Measurements from ENCODE around the gene POLA1. TPM values are rescaled to one million over a fixed set of nuclear protein-coding genes. Genes with fewer than 3 reads are reported as not detected.

POLA1 gene
- total RNA-seq, 1 donor from 2014 or later, result 6.0 TPM

DNA sequence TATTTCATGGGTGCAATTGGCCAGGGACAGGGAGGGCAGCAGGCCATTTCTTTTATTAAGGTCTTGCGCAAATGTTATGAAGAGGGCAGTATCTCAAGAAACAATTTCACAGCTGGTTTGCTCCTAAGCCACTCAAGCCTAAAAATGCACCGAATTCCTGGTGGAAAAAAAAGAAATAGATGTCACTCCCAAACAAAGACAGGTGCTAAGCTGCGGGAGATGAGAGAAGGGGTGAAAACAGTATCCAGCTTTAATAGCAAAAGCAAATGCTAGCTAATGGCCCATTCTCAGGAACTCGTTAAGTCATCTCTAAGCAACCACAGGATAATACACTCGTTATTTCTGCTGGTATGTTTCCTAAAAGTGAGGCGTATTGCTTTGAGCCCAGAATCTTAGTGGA is 205.7 kb downstream of the POLA1 start:
- Histone ChIP-seq H3K9me3 (no peaks in the 10 kb centered on the region), H3K36me3 (no peaks in the 10 kb centered on the region), H3K4me3 (no peak overlapping the region), H3K27me3 (no peaks in the 10 kb centered on the region), H3K4me1 (no peaks in the 10 kb centered on the region), H3K27ac (no peak overlapping the region)
- TF ChIP-seq, protein P1, sequence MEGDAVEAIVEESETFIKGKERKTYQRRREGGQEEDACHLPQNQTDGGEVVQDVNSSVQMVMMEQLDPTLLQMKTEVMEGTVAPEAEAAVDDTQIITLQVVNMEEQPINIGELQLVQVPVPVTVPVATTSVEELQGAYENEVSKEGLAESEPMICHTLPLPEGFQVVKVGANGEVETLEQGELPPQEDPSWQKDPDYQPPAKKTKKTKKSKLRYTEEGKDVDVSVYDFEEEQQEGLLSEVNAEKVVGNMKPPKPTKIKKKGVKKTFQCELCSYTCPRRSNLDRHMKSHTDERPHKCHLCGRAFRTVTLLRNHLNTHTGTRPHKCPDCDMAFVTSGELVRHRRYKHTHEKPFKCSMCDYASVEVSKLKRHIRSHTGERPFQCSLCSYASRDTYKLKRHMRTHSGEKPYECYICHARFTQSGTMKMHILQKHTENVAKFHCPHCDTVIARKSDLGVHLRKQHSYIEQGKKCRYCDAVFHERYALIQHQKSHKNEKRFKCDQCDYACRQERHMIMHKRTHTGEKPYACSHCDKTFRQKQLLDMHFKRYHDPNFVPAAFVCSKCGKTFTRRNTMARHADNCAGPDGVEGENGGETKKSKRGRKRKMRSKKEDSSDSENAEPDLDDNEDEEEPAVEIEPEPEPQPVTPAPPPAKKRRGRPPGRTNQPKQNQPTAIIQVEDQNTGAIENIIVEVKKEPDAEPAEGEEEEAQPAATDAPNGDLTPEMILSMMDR (IDR thresholded peaks at IDR 0.05), result no peak
- no peak for DNase-seq (ENCODE audit: low spot score in 2 of 2)
- intact Hi-C loops (cut with DNase I), result no loop called here

DNA sequence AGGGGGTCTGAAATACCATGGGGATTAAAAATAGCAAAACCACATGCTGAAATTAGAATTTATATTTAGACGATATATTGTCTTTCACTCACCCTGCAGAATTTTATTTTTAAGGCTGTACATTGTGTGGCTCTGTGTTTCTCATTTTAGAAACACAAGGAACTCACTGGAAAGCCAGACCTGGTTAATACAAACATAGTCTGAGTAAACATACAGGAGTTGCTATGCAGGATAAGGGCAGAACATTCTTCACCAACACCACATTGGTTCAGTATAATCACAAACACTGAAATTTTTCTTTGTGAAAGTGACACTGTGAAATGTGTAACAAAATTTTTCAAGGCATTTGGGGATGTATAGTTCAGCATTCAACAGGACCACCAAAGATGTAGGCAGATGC is 206.5 kb downstream of the POLA1 start:
- no peaks in the 10 kb centered on the region for H3K9me3 ChIP-seq
- no peak overlapping the region for H3K4me3 ChIP-seq
- TF ChIP-seq, protein P1 (IDR thresholded peaks at IDR 0.05), result no peak
- H3K27ac ChIP-seq, result no peak overlapping the region
- DNase-seq (ENCODE audit: low spot score in 2 of 2), result no peak
- H3K4me1 ChIP-seq, result no peaks in the 10 kb centered on the region
- H3K27me3 ChIP-seq, result no peaks in the 10 kb centered on the region
- intact Hi-C loops (cut with DNase I), result no loop called here
- no peaks in the 10 kb centered on the region for H3K36me3 ChIP-seq

- no peaks in the 10 kb centered on the region for H3K27me3 ChIP-seq
- no peak overlapping the region for H3K4me3 ChIP-seq
- no peaks in the 10 kb centered on the region for H3K4me1 ChIP-seq
- H3K27ac ChIP-seq, result no peak overlapping the region
- TF ChIP-seq, protein P1 (IDR thresholded peaks at IDR 0.05), result no peak
- no peaks in the 10 kb centered on the region for H3K36me3 ChIP-seq
- no peaks in the 10 kb centered on the region for H3K9me3 ChIP-seq
- intact Hi-C loops (cut with DNase I), result no loop called here
- DNase-seq (ENCODE audit: low spot score in 2 of 2), result no peak
These were observed 209.1 kb downstream of the POLA1 start for GRCh38 chrX:24902806-24903205.

- no peaks in the 10 kb centered on the region for H3K27me3 ChIP-seq
- no peak overlapping the region for H3K4me3 ChIP-seq
- no peaks in the 10 kb centered on the region for H3K4me1 ChIP-seq
- DNase-seq (ENCODE audit: low spot score in 2 of 2), result no peak
- TF ChIP-seq, protein P1 (IDR thresholded peaks at IDR 0.05), result no peak
- H3K36me3 ChIP-seq, result no peaks in the 10 kb centered on the region
- no peak overlapping the region for H3K27ac ChIP-seq
- H3K9me3 ChIP-seq, result no peaks in the 10 kb centered on the region
- intact Hi-C loops (cut with DNase I), result no loop called here
These were observed 225.0 kb downstream of the POLA1 start for GRCh38 chrX:24918715-24919114.

DNA sequence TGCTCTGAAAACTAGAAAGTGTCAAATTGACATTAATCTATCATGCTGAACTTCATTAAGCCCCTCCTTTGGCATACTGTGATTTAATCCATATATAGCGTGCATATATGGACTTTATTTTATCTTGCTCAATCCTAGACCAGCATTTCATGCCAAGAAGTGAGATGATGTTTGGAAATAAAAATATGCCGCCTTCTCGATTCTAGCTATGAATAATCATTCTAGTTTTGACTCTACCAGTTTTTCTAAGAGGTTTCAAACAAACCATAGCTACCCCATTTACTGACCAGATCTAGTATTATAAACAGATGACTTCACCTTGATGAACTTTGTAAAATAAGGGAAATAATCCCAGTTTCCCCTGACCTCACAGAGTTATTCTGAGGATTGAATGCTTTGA is 227.1 kb downstream of the POLA1 start:
- TF ChIP-seq, protein P1 (IDR thresholded peaks at IDR 0.05), result no peak

GRCh38 chrX:24925430-24925829 is 231.7 kb downstream of the POLA1 start:
- Histone ChIP-seq H3K36me3 (no peaks in the 10 kb centered on the region), H3K27ac (no peak overlapping the region), H3K4me1 (no peaks in the 10 kb centered on the region), H3K4me3 (no peak overlapping the region), H3K9me3 (no peaks in the 10 kb centered on the region), H3K27me3 (no peaks in the 10 kb centered on the region)
- intact Hi-C loops (cut with DNase I), result no loop called here
- TF ChIP-seq, protein P1 (IDR thresholded peaks at IDR 0.05), result no peak
- DNase-seq (ENCODE audit: low spot score in 2 of 2), result no peak

More for the DNA sequence above, 227.1 kb downstream of the POLA1 start:
- Histone ChIP-seq H3K27me3 (no peaks in the 10 kb centered on the region), H3K4me1 (no peaks in the 10 kb centered on the region), H3K9me3 (no peaks in the 10 kb centered on the region), H3K4me3 (no peak overlapping the region), H3K36me3 (no peaks in the 10 kb centered on the region), H3K27ac (no peak overlapping the region)
- intact Hi-C loops (cut with DNase I), result no loop called here
- no peak for DNase-seq (ENCODE audit: low spot score in 2 of 2)

Data from ascending aorta (tissue), 2 donors.